C4-2B (cell line): Measurements from ENCODE around the gene NR2F1.

Experiments
- ZFX ChIP-seq: fragments of 450-650 bp; IDR thresholded peaks from 2 replicates; pipeline ENCODE4 v1.6.1; 2017
- TF ChIP-seq, protein P1 (sequence below): fragments of 450-650 bp; conservative IDR thresholded peaks from 2 replicates; pipeline ENCODE4 v1.5.1; 2017; ENCODE audit warnings: mild to moderate bottlenecking

DNA sequence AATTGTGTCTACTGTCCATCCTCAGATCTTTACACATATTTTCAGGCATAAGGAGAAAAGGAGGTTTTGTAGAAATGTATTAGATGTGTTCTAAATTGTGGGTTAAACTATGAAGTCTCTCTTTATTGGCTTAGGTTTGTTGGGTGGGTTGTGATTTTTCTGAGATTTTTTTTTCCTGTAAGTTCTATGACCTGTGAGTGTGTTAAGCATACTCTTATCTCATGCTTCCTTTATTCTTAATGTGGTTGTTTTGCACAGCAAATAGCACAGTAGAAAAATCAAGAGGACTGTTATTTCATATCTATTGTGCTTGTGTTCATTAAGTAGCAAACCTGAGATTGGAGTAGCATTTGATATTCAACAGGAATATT lies 23.3 kb downstream of the NR2F1 start:
- TF ChIP-seq, protein P1, sequence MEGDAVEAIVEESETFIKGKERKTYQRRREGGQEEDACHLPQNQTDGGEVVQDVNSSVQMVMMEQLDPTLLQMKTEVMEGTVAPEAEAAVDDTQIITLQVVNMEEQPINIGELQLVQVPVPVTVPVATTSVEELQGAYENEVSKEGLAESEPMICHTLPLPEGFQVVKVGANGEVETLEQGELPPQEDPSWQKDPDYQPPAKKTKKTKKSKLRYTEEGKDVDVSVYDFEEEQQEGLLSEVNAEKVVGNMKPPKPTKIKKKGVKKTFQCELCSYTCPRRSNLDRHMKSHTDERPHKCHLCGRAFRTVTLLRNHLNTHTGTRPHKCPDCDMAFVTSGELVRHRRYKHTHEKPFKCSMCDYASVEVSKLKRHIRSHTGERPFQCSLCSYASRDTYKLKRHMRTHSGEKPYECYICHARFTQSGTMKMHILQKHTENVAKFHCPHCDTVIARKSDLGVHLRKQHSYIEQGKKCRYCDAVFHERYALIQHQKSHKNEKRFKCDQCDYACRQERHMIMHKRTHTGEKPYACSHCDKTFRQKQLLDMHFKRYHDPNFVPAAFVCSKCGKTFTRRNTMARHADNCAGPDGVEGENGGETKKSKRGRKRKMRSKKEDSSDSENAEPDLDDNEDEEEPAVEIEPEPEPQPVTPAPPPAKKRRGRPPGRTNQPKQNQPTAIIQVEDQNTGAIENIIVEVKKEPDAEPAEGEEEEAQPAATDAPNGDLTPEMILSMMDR, result no peak
- no peak for TF ChIP-seq ZFX
